CD4-positive, alpha-beta T cell treated with Interleukin-15 for 1 hour (primary cell): ENCODE results near the gene SYT8.
"Not testable (repeated sequence)": the region's sequence is repeated elsewhere in the genome, so short reads cannot be mapped to it uniquely, and the experiment has no call there.

ENCODE experiments used
- DNase-seq: peaks from one replicate; pipeline ENCODE4 v3.0.0-alpha.2; 2020

The SYT8 gene

DNA sequence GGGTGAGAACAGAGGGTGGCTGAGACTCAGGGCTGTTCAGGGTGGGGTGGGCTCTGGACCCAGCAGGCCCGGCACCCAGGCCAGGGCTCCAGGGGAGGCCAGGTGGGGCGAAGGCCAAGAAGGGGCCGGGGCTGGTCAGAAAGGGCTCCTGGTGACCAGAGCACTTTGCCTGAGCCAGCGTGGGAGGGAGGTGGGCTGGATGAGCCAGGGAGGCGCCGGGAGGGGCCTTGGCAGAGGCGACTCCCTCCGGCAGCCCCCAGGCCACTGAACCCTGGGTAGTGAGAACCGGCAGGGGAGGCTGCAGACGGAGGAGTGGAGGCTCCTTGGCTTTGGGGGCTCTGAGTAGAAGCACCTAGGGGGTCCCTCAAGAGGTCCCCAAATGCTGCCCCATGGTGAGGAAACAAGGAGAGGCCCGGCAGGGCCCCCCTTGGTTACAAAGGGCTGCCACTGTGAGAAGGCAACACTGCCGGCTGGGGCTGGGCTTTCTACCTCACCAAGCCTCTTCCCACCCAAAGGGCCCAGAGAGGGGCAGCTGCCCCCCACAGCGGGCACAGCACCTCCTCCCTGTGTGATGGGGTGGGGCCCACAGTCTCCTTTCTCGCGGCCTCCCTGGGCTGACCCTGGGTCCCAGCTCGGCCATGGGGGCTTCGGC, 39.8 kb downstream of the SYT8 start:
- DNase-seq, result not testable (repeated sequence)

DNA sequence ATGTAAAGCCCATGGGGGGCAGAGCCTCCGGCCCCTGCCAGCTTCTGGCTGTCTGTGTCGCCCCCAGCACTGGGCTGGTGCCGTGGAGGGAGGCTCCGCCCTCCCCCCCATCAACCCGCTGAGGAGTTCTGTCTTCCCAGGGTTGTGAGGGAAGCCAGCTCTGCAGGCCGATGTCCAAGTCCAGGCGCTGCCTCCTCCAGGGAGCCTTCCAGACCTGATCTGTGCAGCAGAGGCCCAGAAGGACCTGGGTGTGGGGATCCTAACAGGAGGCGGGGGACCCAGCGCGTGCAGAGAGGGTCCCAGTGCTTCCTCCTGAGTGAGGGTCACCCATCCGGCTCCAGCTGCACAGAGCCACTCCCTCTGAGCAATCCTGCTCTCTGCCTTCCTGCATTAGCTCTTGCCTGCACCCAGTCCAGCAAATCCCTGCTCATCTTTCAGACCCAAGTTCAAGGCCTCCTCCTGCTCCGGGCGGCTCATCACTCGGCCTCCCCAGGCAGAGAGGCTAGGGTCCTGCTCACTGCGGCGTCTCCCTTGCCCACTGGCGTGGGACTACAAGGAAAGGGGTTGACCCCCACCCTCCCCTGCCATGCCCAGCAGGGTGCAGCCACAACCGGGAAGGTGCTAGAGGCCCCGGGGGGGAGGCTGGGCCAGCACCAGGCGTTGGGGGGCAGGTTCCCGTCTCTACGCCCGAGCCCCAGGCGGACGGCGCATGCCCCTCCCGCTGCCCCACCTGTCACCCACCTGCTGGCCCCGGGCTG, 40.5 kb downstream of the SYT8 start:
- DNase-seq, result no peak

DNA sequence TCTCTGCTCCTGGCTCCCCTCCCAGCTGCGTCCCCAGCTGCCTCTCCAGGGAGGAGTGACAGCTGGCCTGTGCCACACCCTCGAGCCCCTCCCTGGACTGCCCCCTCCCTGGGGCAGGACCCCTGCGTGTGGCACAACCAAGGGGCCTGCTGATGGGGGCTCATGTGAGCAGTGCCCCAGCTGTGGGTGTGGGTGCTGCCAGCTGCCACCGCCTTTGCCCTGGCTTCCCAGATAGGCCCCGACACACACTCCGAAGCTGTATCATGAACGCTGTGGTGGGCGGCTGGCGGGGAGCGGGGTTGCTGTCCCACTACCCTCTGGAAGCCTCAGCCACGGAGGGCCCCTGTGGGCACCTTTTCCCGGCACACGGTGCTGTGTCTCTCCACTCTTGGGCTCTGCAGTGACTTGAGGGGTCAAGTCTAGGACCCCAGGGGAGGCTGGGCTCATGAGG, 41.1 kb downstream of the SYT8 start:
- not testable (repeated sequence) for DNase-seq

DNA sequence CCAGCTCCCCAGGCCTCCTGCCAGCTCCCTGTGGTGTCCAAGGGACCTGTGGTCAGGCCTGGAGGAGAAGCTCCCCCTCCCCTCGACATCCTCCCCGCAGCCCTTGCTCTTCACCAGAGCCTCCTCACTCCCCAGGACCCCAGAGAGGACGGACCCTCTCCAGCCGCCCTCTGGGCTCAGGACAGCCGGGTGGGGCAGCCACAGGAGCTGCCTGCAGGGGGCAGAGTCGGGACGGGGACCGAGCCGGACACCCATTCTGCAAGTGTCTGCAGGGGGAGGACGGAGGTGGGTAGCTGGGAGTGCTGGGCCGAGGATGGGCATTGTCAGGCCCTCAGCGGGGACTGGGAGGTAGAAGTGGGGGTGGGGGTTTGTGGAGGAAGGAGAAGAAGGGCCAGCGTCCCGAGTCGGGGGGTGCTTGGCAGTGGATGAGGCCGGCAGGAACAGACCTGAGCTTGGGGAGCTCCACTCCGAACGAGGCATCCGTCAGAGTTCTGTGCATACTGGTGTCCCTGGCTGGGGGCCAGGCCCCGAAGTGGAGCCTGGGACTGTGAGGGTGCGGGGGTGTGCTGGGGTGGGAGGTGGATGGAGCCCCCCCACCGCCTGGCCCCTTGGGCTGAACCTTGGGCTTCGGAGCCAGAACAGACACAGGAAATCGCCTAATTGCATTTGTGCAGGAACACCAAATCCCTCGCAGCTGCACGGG, 41.7 kb downstream of the SYT8 start:
- DNase-seq, result peak; percentile 1

DNA sequence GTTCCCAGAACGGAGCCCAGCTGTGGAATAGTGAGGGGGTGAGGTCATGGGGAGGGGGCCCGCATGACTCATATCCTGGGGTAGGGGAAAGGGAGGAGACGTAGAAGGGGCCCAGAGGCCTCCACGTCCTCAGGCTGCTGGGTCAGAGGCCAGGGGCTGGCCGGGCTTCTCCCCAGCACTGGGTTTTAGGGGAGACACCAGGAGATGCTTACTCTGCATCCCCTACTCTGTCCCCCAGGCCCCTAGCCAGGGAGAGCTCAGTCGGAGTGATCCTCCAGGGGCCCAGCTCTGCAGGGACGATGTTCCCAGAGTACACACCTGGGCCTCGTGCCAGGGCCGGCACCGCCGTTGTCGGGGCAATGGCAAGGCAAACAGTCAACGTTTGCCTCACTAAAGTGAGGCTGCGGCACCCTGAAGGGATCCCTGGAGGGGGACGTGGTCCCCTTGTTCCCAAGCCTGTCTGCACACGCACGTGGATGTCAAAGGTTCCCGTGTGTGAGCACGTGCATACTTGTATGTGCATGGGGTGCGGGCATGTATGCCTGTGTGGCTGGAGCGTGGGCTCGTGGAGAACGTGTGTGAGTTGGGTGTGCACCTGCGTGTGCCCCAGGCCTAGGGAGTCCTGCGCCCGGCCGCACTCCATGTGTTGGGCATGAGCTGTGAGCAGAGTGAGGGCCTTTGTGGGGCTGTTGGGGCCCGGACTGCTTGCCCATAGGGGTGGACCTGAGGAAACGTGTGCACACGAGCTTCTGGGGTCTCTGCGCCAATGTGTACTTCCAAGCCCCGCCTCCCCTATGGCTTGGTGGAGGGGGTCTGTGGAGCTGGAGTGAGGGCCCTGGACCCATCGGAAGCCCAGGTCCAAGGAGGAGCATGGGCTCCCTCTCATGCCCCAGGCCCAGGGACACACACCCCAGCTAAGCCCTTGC, 42.7 kb downstream of the SYT8 start:
- DNase-seq, result peak; percentile 16

DNA sequence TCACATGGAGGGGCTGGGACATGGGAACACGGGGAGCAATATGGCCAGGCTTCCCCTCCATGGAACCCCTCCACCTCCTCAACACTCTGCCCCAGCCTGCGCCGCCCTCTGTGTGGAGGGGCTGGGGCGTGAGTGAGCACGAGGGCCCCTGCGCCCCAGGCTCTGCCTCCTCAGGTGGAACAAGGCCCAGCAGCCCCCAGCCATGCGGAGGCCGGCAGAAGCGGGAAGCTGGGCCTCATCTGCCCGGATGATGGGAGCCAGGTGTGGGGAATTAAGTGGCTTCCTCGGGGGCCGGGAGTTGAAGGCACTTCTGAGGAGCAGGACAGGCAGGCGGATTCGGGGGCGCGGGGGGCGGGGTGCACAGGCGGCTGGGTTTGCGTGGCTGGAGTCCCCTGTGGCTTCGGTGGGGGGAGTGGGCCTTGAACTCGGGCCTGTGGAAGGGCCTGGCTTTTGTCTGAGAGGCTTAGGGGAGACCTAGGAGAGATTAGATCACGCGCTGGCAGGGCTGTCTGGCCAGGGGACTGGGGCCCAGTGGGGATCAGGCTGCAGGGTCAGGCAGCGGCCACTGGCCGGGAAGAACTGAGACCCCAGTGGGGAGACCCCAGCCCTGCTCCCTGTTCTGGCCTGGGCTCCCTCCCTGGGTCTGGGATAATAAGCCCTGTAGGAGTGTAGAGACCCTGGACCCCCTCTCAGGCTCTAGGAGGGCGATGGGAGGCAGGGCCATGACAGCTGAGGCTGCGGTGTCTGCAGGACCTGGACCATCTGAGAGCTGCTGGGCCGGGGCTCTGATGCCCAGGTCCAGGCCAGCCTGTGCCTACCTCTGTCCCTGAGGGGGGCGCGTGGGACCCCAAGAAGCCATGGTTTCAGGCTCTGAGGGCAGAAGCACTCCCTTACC, 43.6 kb downstream of the SYT8 start:
- DNase-seq, result peak; percentile 14

DNA sequence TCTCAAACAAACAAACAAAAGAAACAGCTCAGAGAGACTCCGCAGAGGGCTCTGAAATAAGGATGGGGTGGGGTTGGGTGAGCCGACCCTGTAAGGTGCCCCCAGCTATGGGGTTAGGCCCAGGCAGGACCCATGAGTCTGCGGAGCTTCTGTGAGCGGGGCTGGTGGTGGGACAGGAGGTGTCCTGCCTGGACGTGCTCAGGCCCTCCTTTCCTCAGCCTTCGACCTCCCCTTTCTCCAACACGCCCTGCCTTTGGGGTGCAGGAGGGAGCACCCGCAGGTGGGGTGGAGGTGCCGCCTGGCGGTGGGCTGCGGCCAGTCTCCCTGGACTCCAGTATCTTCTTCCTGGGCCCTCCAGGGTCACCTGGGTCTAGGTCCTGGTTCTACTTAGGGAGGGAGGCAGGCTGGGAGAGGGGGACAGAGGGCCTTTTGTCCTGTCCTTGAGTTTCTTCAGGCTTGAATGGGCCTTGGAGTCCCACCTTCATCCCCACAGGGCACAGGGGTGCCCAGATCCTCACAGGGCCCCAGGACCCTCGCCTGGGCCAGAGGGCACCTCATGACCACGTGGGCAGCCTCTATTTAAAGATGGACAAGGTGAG, 44.7 kb downstream of the SYT8 start:
- no peak for DNase-seq

DNA sequence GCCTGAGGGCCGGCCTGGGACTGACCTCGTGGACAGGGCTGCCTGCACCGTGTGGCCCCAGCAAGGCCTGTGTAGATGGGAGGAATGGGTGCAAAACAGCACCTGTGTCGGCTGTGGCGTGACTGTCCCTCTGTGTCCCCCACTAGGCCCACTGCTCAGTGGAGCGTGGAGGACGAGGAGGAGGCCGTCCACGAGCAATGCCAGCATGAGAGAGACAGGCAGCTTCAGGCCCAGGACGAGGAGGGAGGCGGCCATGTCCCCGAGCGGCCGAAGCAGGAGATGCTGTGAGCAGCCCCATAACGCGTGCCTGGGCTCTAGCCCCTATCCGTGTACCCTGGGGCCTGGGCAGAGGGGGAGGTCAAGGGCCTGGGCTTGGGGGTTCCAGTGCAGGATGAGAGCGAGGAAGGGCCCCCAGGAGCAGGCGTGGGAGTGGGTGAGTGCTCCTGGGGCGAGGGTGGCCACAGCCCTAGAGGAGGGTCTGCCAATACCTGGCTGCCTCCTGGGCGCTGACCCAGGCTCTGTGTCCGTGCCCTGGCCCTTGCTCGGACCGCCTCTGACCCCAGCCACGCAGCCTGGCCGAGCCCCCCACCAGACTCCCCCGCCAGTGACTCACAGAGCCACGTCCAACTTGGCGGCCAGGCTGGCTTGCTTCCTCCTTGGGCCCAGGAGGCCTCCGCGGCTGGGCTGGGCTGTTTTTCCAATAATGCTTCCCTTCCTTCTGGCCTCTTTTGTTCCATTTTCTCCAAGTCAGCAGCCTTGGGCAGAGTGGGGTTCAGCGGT, 45.3 kb downstream of the SYT8 start:
- no peak for DNase-seq

DNA sequence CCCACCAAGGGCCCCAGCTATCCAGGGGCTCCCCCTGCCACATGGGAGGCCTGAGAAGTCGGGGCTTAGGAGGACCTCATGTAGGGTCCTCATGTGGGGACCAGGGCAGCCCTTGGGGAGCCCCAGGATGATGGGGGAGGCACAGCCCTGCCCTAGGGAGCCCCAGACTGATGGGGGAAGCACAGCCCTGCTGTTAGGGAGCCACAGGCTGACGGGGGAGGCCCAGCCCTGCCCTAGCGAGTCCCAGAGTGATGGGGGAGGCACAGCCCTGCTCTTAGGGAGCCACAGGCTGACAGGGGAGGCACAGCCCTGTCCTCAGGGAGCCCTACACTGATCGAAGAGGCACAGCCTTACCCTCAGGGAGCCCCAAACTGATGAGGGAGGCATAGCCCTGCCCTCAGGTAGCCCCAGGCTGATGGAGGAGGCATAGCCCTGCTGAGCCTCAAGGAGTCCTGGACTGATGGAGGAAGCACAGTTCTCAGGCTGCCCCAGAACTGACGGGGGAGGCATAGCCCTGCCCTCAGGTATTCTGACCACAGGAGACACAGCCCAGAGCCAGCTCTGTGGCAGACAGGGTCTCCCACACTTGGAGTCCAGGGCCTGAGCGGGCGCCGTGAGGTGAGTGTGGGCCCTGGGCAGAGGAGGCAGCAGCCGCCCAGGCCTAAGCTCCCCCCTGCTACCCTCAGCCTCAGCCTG, 46.1 kb downstream of the SYT8 start:
- DNase-seq, result no peak

DNA sequence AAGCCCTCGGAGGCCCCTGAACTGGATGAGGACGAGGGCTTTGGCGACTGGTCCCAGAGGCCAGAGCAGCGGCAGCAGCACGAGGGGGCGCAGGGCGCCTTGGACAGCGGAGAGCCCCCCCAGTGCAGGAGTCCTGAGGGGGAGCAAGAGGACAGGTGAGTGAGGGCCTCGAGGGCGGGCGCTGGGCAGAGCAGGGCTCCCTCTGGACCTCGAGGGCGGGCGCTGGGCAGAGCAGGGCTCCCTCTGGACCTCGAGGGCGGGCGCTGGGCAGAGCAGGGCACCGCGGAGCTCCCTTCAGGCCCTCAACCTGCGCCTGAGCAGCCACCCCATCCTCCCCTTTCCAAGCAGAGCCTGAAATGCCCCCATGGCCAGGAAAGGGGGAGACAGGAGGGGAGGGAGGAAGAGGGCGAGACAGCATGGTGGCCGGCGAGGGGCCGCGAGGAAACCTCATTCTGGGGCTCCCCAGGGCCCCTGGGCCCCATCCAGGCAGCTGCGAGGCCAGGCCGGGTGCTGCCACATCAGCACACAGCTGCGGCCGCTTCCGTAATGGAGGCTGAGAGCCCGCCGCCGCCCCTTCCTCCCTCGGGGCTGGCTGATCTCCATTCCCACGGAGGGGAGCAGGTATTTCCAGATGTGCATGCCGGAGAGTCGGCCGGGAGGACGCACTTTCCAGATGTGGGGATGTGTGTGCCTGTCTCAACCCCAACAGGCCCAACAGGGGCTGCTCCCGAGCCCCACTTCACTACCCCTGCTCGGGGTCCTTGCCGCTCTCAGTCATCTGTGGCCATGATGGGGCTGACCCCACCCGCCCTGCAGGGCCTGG, 46.9 kb downstream of the SYT8 start:
- DNase-seq, result peak; percentile 24

DNA sequence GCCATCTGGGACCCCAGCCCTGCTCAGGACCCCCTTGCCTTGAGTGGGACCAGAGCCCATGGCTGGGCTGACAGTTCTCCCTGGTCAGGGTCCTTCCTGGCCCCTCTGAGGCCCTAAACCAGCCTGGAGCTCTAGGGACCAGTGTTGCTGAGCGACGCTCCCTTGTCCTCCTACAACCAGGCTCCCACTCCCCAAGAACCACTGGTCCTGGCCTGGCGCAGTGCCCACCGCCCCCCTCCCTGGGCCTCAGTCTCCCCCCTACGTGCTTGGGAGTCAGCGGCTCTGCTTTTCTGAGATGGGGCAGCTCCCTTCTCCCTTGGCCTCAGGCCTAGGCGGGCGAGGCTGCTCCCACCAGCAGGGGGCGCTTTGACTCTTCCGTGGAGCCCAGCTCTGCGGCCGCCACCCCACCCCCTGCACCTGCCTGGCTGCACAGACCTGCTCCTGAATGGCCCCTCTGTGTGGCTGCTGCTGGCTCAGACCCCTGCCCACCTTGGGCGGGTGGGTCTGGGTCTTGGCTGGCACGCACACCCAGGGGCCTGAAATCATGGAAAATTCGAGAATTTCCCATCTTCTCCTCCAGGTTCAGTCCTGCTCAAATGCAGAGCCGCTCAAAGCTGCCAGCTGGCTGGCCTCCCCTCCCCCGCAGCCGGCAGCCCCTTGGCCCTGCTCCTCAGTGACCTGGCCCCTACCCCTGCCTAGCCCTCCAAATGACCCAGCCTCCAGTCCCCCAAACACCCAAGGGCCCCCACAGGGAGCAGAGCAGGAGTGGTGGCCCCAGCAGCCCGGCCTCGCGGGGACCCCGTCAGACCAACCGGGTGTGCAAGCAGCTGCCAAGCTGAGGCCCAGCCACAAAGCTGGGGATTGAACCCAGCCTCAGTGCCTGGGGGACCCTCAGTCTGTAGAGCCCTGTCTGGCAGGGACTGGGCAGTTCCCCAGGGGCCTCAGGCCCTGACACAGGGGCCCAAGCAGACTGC, 47.8 kb downstream of the SYT8 start:
- peak; percentile 75 for DNase-seq

DNA sequence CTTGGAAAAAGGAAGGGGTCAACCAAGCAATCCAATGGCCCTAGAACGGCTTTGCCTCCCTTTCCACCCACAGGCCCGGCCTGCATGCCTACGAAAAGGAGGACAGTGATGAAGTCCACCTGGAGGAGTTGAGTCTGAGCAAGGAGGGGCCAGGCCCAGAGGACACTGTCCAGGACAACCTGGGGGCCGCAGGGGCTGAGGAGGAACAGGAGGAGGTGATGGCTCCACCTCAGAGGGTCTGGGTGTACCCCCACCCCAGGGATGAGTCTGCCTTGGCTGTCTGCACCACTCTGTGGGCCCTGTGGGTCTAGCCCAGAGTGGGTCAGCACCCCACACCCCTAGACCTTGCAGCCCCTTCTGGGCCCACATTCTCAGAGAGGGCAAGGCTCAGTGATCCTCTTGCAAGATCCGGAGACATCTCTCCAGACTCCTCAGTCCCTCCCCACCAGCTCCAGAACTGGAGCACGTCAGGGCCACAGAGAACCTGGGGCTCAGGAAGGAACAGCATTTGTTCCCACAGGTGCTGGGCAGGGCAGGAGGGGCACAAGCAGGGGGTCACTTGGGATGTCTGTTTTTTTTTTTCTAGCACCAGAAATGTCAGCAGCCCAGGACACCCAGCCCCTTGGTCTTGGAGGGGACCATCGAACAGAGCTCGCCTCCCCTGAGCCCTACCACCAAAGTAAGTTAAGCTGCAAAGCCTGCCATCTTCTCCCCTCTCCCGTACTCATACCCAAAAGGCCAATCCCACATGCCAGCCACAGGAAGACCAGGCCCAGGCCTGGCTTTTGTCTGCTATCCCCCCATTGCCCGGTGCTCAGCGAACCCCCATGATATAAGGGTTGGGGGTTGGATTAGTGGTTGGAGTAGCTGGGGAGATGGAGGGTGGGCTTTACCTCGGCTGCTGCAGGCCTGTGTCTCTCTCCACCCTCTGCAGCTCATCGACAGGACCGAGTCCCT, 48.8 kb downstream of the SYT8 start:
- DNase-seq, result peak; percentile 5

DNA sequence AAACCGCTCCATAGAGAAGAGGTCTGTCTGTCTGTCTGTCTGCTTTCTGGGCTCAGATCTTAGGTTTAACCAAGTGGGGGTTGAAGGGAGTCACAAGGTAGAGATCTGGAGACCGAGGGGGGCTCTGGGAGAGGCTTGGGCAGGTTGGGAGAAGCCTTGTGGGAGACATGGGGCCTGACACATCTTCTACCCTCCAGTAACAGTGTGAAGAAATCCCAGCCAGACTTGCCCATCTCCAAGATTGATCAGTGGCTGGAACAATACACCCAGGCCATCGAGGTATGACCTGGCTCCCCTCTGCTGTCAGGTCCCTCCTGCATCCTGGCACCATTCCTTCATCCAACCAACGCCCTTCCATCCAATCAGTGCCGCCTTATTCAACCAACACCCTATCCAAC, 49.5 kb downstream of the SYT8 start:
- DNase-seq, result peak; percentile 14

DNA sequence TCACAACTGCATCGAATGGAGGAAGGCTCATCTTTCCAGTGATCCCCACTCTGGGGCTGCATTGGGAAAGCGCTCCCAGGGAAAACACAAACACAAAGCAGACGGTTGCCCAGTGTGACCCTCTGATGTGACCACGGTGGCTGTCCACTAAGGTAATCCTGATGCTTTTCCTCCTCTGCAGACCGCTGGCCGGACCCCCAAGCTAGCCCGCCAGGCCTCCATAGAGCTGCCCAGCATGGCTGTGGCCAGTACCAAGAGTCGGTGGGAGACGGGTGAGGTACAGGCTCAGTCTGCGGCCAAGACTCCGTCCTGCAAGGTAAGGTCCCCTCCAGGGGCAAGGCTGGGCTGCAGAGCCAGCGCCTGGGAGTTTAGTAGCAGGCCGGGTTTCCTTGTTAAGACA, 51.8 kb downstream of the SYT8 start:
- not testable (repeated sequence) for DNase-seq
